Activated T-cell treated with anti-CD3 and anti-CD28 coated beads for 4 hours (primary cell): ENCODE results near the gene SPRN.
"Not testable (repeated sequence)": the region's sequence is repeated elsewhere in the genome, so short reads cannot be mapped to it uniquely, and the experiment has no call there.

Experiments
- DNase-seq: peaks from one replicate; pipeline ENCODE4 v3.0.0-alpha.2; 2020

SPRN gene

DNA sequence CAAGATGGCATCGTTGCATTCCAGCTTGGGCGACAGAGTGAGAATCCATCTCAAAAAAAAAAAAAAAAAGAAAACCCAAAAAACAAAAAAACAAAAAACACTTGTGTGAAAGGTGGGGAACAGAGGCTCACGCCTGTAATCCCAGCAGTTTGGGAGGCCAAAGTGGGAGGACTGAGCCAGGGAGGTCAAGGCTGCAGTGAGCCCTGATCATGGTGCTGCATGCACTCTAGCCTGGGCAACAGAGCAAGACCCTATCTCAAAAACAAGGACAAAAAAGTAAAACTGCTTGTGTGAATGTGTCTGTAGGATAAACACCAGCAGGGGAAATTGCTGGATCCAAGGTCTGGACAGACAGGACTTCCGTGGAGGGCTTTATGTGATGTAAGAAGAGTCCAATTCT, 40.9 kb downstream of the SPRN start:
- DNase-seq: no peak

DNA sequence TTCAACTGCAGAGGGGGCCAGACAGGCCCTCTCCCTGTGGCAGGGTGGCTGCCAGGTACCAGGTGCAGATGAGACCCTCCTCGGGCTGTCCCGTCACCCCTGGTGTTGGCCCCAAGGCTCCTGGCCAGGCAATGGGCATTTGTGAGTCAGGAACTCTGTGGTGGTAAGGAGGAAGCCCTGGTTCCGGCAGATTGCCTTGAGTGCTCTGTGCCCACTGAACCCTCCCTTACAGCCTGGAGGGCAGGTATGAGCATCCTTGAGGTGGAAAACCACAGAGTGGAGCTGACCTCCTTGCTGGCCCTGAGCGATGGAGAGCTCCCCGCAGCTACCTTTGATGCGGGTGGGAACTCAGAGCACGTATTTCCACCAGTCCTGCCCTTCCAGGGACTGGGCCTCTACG, 43.4 kb downstream of the SPRN start:
- no peak for DNase-seq

DNA sequence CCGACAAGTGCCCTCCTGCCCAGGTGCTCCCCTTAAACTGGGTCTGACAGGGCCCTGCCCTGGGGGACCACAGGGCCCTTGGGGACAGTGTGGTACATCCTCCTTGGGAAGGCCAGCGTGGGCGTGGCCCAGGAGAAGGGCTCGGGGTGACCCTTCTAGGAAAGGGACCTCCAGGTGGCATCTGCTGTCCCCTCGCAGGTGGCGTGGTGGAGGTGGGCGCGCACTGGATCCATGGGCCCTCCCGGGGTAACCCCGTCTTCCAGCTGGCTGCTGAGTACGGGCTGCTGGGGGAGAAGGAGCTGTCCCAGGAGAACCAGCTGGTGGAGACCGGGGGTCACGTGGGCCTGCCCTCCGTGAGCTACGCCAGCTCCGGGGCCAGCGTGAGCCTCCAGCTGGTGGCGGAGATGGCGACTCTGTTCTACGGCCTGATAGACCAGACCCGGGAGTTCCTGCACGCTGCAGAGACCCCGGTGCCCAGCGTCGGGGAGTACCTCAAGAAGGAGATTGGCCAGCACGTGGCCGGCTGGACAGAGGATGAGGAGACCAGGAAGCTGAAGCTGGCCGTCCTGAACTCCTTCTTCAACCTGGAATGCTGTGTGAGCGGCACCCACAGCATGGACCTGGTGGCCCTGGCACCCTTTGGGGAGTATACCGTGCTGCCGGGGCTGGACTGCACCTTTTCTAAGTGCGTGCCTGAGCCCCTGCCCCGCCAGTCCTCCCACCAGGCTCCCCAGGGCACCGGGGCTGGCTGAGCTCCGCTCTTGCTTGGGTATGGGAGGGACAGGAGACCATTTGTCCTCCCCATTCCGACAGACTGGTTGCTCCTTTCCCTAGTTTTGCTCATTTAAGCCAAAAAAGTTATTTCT, 44.4 kb downstream of the SPRN start:
- DNase-seq: no peak

DNA sequence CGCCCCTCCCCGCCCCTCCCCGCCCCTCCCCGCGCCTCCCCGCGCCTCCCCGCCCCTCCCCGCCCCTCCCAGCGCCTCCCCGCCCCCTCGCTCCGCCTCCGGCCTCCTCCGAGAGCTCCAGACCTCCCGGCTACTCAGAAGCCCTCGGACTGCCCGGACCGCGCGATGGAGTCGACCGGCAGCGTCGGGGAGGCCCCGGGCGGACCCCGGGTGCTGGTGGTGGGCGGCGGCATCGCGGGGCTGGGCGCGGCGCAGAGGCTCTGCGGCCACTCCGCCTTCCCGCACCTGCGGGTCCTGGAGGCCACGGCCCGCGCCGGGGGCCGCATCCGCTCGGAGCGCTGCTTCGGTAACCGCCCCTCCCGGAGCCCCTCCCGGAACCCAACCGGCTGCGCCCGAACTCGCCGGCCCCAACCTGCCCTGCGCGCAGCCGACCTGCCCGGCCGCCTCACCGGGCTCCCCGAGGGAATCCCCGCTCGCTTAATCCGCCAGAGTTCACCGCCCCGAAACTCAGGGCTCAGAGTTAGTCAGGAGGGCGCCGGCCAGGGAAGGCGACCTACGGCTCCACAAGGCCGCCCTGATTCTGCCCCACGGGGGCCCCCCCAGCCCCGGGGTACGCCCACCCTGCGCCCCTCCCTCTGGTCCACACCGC, 45.1 kb downstream of the SPRN start, which contains the start of gene PAOX:
Gene PAOX, plus strand, starts transcription at position 111 of the 649 bp plus-strand sequence. Its CDS starts 55 bp downstream, at position 166.
- no peak for DNase-seq

DNA sequence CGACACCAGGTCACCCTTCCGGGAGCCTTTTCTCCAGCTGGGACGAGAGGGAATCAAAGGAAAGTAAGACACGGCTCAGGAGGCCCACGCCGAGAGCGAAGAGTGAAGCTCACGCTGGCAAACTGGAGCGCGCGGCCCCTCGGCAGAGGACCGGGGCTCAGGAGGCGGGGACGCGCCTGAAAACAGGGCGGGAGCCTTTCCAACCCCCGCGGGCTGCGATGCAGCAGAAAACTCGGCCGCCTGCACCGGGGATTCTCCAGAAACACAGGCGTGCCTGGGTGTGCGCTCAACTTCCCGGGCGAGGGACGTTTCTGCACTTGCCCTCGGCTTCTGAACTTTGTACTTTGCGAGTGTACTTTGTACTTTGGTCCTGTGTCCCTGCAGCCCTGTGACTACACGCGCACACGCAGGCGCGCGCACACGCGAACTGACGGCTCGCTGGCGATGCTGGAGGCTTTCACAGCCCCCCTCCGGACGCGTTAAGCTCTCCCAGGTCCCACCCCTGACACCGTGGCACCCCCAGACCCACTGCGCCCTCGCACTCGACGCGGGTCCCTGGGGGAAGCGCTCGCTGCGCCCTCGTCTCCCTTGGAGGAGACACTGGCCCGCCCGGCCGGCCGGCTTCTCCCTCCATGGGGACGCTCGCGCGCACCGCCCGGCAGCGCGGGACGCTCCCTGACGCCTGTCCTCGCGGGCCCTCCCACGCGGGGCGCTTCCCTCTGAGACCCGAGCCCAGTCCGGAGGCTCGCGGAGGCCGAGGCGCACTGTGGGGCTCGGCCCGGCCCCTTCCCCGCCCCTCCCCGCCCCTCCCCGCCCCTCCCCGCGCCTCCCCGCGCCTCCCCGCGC, 46.0 kb downstream of the SPRN start:
- no peak for DNase-seq

DNA sequence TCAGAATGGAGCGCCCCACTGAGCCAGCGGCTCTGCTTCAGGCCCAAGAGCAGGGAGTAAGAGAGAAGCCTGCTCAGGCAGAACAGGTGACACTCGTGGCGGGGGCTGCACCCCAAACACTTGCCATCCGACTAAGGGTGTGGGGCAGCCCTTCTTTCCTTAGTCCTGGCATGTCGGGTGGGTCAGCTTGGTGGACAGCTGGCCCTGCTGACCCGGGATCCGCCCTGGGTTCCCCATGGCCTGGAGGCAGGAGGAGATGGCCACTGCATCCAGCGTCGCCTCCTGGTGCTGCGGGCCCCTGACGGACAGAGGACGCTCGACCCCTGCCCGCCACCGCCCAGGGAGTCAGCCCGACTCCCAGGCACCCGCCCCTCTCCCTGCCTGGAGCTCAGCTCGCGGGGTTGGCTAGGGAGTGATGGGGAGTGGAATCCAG, 46.6 kb downstream of the SPRN start:
- no peak for DNase-seq

DNA sequence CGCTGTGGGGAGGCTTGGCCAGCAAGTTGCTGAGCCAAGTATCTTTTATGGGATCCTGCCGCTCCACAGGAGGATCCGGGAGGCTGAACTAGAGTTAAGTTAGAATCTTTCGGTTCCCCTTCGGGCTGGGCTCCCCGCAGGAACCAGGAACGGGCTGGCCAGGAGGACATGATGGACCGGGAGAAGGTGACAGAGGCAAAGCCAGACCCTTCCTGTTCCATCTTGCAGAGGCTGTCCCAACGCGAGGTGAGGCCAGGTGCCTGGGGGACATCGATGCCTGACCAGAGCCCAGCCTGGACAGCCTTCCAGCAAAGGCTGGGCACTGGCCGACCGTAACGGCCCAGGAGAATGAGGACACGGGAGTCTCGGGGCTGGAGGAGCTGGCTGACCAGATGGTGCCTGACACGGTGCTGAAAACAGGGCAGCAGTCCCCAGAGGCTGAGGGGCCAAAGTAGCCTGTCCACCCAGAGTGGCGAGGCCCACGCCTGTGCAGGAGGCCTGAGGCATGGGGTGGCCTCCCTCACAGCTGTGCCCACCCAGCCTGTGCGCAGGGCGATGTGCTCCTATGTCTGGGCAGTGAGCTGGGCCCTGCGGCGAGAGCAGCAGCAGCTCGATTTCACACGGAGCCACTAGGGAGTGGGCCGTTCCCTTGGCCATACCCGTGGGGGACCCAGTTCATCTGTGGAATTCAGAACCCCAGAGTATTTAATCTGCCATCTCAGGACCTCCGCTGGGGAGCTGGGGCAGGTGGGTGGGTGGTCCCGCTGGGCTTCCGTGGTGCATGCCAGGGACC, 47.2 kb downstream of the SPRN start:
- no peak for DNase-seq

DNA sequence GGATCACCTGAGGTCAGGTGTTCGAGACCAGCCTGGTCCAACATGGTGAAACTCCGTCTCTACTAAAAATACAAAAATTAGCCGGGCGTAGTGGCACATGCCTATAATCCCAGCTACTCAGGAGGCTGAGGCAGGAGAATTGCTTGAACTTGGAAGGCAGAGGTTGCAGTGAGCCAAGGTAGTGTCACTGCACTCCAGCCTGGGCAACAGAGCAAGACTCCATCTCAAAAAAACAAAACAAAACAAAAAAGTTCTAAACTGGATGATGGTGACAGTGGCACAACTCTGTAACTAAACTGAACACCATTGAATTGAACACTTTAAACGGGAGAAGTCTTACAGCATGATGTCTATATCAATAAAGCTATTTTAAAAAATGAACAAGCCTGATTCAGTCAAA, 48.2 kb downstream of the SPRN start:
- not testable (repeated sequence) for DNase-seq

DNA sequence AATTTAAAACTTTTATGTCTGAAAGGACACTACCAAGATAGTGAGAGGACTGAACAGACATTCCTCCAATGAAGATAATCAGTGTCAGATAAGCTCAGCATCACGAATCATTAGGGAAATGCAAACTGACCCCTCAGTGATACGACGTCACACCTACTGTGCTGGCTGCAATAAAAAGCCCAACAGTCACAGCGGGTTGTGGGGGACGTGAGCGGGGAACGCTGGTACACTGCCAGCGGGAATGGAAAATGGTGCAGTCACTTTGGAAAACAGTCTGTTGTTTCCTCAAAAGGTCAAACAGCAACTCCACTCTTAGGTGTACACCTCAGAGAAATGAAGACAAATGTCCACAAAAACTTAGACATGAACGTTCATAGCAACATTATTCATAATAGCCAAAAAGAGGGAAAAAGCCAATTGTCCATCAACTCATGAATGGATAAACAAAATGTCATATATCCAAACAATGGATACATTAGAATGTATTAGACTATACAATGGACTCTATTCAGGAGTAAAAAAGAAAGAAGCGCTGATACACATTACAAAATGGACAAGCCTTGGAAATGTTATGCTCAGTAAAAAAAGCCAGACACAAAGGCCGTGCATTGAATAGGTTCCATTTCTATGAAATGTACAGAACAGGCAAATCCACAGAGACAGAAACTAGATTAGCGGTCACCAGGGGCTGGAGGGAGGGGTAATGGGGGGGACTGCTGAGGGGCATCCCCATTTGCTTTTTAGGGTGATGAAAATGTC, 48.9 kb downstream of the SPRN start:
- no peak for DNase-seq

DNA sequence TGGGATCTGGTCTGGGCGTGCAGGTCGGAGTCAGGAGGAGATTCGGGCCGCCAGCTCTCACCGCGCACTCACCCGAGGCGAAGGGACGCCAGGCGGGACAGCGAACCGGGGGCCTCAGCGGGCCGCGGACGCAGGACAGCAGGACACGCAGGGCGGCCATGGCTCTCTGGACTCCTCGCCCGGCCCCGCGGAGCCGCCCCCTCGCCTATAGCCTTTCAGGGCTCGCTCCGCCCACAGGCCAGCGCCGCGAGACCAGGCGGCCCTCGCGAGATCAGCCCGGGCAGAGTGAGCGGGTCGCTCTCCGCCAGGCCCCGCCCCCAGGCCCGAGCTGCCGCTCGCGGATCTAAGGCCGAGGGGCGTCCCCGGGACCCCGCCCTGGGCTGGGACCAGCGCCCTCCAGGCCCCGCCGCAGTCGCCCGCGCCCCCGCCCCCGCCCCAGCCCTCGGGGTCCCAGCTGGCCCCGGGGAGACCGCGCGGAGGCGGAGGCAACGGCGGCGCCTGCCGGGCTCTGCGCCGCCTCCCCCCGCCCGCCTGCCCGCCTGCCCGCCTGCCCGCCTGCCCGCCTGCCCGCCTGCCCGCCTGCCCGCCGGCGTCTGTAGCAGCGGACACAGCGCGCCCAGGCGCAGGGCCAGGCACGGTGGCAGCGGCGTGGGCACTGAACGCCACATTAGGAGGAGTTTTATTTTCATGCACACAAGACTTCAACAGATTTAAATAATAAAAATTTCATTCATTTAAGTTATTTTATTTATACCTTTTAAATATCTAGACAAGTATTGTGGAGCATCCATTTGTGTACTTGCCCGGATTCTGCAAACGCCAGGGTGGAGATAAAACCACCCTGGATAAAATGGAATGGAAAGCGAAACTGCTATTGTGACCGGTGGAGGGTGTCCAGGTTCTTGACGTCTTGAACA, 51.0 kb downstream of the SPRN start, which contains the start of gene ECHS1:
Gene ECHS1, minus strand, starts transcription at position 181 of the 917 bp plus-strand sequence. Its CDS starts 21 bp downstream, at position 160.
- peak; percentile 87 for DNase-seq

DNA sequence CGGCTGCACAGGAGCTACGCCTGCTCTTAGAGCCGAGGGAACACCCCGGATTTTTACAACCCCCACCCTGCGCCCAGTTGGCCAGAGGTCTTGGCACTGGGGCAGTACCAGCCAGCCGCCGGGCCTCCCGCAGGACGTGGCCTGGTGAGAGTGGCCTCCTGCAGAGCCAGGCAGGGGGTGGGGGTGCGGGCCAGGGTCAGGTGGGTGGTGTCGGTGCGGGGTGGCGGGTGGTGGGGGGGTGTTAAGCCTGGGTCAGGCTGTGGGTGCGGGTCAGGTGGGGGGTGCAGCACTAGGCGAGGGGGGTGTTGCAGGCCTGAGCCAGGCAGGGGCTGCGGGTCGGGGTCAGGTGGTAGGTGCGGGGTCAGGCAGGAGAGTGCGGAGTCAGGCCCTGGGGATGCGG, 51.9 kb downstream of the SPRN start:
- DNase-seq: no peak
